Measurements from ENCODE around the gene GNAS.

- TF ChIP-seq POLR2A (IDR thresholded peaks at IDR 0.05; ENCODE audit: low read length) (no peak), GATA1 (IDR thresholded peaks at IDR 0.05; ENCODE audit: low read depth, low read length) (no peak)
These were observed 42.2 kb upstream of the GNAS start for GRCh38 chr20:58810116-58810878.
